OCI-LY1 (cell line): ENCODE results near the gene RGS17.

ENCODE experiments used
- CTCF ChIP-seq: fragments of 200-600 bp; sonication (generic), shearing (Covaris generic); IDR thresholded peaks from 2 replicates; pipeline ENCODE4 v1.5.1; 2017; ENCODE audit warnings: mild to moderate bottlenecking, antibody characterized with exemption, low read length, moderate library complexity, mixed read lengths
- EZH2 ChIP-seq: fragments of 200-600 bp; sonication (generic), shearing (Covaris generic); IDR thresholded peaks from 2 replicates; pipeline ENCODE4 v1.8.0; 2017; ENCODE audit warnings: borderline replicate concordance, mixed run types, mild to moderate bottlenecking, antibody characterized with exemption, low read length, moderate library complexity, mixed read lengths

DNA sequence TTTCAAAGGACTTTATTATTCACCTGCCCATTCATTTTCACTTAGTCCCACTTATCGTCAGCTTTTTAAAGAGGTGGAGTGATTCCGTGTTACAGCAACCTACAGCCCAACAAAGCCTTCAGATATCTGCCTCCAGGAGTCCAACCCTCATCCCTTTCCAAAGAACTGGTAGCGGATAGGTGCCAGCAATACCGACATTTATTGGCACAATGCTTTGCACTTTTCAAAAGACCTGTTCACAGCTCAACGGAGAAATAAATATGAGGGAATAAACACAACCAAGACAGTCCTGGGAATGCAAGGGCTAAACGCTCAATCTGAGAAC lies 127.8 kb downstream of the RGS17 start:
- no peak for TF ChIP-seq CTCF
- no peak for TF ChIP-seq EZH2
